ENCODE results near the gene CASP7.
A peak's percentile ranks its signal among the peaks of the same experiment; 100 is the strongest.
"Not testable (repeated sequence)": the region's sequence is repeated elsewhere in the genome, so short reads cannot be mapped to it uniquely, and the experiment has no call there.

The CASP7 gene

GRCh38 chr10:113679463-113680189 is at the start of gene CASP7:
Gene CASP7 (plus strand): TSS chr10:113679912. CDS start chr10:113697494, 17,582 bp downstream.
- DNase-seq (ENCODE audit: low spot score), result peak; percentile 73

DNA sequence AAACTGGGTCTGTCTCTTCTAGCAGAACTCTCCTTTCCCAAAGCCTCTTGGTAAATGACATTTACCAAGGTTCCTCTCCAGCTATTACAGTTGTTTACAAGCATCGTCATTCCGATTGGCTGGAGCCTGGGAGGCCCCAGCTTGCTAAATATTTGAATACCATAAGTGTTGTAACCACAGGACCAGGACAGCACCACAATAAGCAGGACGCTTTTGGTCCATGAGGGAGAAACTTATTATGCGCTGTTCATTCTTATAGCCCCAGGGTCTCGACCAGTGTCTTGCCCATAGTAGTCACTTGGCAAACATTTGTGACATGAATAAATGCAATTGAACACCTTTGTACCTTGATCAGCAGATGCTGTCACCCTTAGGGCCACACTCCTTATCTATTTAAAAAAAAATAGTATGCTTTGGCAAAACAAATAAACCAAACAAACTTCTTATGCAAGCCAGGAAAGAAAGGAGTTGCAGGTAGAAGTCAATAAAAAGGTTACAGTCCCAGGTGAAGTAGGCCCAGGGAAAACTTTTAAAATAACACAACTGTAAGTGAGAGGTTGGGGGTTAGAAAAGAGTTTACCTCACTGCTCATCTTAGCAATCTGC is 48.7 kb upstream of the CASP7 start:
- no peak for DNase-seq (ENCODE audit: low spot score)

GRCh38 chr10:113631684-113632367 is 47.9 kb upstream of the CASP7 start:
- no peak for DNase-seq (ENCODE audit: low spot score)

GRCh38 chr10:113639966-113640365 is 39.7 kb upstream of the CASP7 start:
- no peak for DNase-seq (ENCODE audit: low spot score)

- no peak for DNase-seq (ENCODE audit: low spot score)
Observed at GRCh38 chr10:113641702-113642101, 38.0 kb upstream of the CASP7 start.

DNA sequence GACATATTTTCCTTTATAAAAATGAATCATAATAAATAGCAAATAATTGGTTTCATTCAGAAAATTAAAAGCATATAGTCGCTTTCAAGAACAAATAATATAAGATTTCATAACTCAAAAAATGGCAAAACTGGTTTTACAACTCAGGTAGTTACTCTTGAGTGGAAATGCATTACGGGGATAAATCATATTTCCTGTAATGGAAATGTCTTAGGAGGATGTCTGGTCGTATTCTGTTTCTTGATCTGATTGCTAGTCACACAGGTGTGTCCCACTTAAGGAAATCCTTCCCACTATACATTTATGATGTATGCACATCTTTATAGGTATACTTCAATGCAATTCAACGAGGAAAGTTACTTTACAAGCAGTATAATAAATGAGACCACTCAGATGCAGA is 36.5 kb upstream of the CASP7 start:
- no peak for DNase-seq (ENCODE audit: low spot score)

- DNase-seq (ENCODE audit: low spot score), result no peak
Observed at GRCh38 chr10:113644185-113645120, 35.3 kb upstream of the CASP7 start.

- DNase-seq (ENCODE audit: low spot score), result peak; percentile 58
Observed at GRCh38 chr10:113646336-113647201, 33.1 kb upstream of the CASP7 start.

GRCh38 chr10:113647812-113648211 is 31.9 kb upstream of the CASP7 start:
- no peak for DNase-seq (ENCODE audit: low spot score)

DNA sequence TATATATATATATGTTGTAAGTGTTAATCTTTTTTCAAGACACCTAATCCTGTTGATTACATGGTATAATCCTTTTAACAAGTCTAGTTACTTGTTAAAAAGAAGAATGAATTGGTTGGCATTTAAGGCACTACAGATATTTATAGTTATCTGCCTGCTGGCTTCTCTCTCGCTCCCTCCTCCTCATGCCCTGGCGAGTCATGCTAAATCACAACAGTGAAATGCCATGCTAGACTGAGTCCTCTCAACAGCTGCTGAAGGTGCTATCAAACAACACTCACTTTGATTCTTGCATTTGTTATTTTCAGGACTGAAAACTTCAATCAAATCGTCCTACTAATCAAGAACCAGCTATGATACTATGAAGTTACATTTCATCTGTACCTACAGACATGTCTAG is 31.2 kb upstream of the CASP7 start:
- no peak for DNase-seq (ENCODE audit: low spot score)

DNA sequence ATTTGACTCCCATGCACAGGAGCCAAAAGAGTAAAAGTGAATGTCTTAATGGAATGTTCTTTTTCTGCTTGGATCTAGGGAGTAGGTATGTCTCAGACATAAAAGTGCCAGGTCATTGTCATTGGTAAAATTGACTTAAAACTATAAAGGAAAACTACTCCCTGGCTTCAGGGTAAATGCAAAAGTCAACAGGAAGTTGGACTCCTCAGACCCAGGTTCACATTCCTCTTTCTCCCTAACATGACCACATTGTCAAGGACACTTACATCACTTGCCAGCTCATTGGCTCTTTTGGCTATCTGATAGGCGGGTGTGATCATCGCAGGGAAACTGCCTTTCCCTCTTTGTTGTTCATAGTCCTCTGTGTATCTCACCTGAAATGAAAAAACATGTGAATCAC is 29.5 kb upstream of the CASP7 start:
- DNase-seq (ENCODE audit: low spot score), result no peak

- no peak for DNase-seq (ENCODE audit: low spot score)
Observed at GRCh38 chr10:113651021-113651420, 28.7 kb upstream of the CASP7 start.

- DNase-seq (ENCODE audit: low spot score), result no peak
Observed at GRCh38 chr10:113651898-113652297, 27.8 kb upstream of the CASP7 start.

- DNase-seq (ENCODE audit: low spot score), result not testable (repeated sequence)
Observed at GRCh38 chr10:113652456-113652855, 27.3 kb upstream of the CASP7 start.

GRCh38 chr10:113656896-113657295 is 22.8 kb upstream of the CASP7 start:
- no peak for DNase-seq (ENCODE audit: low spot score)

DNA sequence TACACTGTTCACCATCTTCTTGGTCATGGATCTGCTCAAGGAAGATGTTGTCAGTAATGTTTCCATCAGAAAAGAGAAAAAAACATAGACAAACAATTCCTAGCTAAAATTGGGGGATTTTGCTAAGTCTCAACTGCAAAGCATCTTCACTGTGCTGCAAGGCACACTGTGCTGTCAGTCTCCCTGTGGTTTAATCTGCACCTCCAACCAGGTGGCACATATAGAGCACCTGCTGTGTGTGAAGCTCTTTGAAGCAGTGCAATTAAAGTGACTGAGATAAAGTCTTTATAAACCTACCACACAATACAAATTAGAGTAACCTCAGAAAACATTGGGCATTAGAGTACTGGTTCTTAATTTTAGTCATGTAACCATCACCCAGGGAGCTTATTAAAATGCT is 22.2 kb upstream of the CASP7 start:
- no peak for DNase-seq (ENCODE audit: low spot score)

GRCh38 chr10:113661332-113661731 is 18.4 kb upstream of the CASP7 start:
- DNase-seq (ENCODE audit: low spot score), result no peak

DNA sequence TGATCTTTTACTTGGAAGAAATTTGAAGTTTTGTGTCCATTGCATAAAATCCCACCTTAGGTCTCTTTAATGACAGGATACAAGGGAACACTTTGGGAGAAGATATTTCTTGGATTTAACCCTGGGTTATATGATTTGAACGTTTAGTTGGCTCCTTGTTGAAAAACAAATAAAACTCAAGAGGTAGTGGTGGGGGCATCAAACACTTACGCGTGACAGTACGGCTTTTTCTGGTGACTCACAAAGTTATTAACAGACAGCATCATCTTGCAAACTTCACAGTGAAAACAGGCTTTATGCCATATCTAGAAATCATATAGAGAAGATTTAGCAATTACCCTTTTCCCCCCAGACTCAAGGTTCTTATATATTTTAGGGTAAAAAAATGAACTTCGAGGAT is 16.6 kb upstream of the CASP7 start:
- DNase-seq (ENCODE audit: low spot score), result no peak

DNA sequence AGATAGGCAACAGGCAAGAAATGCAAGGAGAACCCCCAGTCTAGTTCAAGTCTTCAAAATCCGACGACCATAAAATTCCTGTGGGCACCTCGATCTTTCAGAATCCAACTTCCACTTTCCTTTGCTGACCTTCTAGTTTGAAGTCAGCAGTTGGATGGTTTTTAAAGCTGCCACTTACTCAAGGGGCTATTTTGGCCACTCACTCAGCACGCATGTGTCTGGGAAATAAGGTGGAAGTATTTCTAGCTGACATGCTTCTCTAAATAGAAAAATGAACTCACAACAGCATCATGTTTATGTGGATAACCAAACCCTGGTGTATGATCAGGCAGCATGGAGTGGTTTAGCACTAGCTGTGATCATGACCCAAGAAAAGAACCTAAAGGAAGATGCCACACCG is 15.8 kb upstream of the CASP7 start, which contains the start of gene NRAP:
NRAP (minus strand) TSS at position 134 of the 400 bp plus-strand sequence. CDS start 159 bp downstream, outside the sequence.
- no peak for DNase-seq (ENCODE audit: low spot score)

DNA sequence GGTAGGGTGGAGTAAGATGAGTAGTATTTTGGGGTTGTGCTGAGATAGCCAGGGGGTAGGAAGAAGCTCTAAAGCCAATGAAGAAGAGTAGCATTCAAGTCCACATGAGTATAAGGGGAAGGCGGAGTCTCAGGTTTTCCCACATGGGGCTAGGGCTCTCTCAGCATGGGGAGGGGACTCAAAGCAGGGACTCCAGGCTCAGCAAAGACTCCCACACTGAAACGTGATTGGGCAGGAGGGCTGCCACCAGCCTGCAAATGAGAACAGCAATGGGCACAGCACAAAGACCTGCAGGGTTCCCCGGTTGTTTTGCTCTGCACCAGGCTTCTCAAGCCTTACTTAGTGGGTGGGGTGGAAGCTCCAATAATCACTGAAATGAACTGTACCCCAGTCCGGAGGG is 14.4 kb upstream of the CASP7 start:
- DNase-seq (ENCODE audit: low spot score), result no peak

GRCh38 chr10:113665806-113666354 is 13.8 kb upstream of the CASP7 start:
- no peak for DNase-seq (ENCODE audit: low spot score)

Measured in putamen (tissue), 1 donor.